A549 (cell line): ENCODE results near the gene PFKFB4. TPM values are rescaled to one million over a fixed set of nuclear protein-coding genes. Genes with fewer than 3 reads are reported as not detected.

Source experiments
- ATAC-seq, 2 experiments: fragments of 200-7000 bp in 1 of 2; fragments of >200 bp in 1 of 2; cut with Nextera tagmentation in 1 of 2; cut with Tn5 transposase in 1 of 2; 3 replicates each; pipeline versions ENCODE4 v1.8.0 to v1.9.1; 2018 to 2020; ENCODE audit warnings: mild to moderate bottlenecking in 1 of 2, moderate library complexity in 1 of 2
- CTCF ChIA-PET: fragments of 300-600 bp; sonication (Branson Sonifier 250); formaldehyde crosslinking; extraction: SDS; loops from one replicate; lab custom pipeline; 2021; ENCODE audit warnings: antibody characterized with exemption, inconsistent platforms; lab: Yijun Ruan, JAX
- POLR2A ChIA-PET: fragments of 350-600 bp; formaldehyde crosslinking; extraction: SDS; loops from one replicate; lab custom pipeline; 2021; ENCODE audit warnings: antibody characterized with exemption, inconsistent platforms; lab: Yijun Ruan, JAX
- DNase-seq, 2 experiments: peaks; one replicate each; pipeline versions ENCODE4 v3.0.0 to v3.0.0-alpha.2; 2011 to 2016; ENCODE audit warnings: low read depth in 1 of 2, low spot score in 1 of 2
- FAIRE-seq: peaks from 2 replicates; lab custom pipeline; 2011; peaks lifted over from hg19 to GRCh38; lab: Jason Lieb, UNC
- H3K27ac ChIP-seq, 2 experiments: fragments of >200 bp; sonication (Bioruptor Twin); formaldehyde crosslinking; 3 replicates each; pipeline ENCODE4 v1.5.1; 2016 to 2017
- H3K4me1 ChIP-seq: fragments of >200 bp; sonication (Bioruptor Twin); formaldehyde crosslinking; 3 replicates; pipeline ENCODE4 v1.6.1; 2016
- H3K4me2 ChIP-seq: fragments of >200 bp; sonication (Bioruptor Twin); formaldehyde crosslinking; 3 replicates; pipeline ENCODE4 v1.6.1; 2016
- H3K4me3 ChIP-seq: fragments of >200 bp; sonication (Bioruptor Twin); formaldehyde crosslinking; 3 replicates; pipeline ENCODE4 v1.5.1; 2016
- H3K9me3 ChIP-seq: fragments of >200 bp; sonication (Bioruptor Twin); formaldehyde crosslinking; 3 replicates; pipeline ENCODE4 v1.6.1; 2016
- CBX2 ChIP-seq: fragments of 200-600 bp; sonication (generic); IDR thresholded peaks from 2 replicates; pipeline ENCODE4 v1.6.1; 2016; ENCODE audit warnings: low read depth, mild to moderate bottlenecking, borderline replicate concordance
- CBX8 ChIP-seq: fragments of 200-600 bp; sonication (generic); IDR thresholded peaks from 2 replicates; pipeline ENCODE4 v1.6.1; 2016
- CHD2 ChIP-seq: fragments of 150-350 bp; IDR thresholded peaks from 2 replicates; pipeline ENCODE4 v1.6.1; 2014; ENCODE audit warnings: low read length; ENCODE audit not compliant: partially characterized antibody
- EP300 ChIP-seq, 2 experiments: fragments of >200 bp; sonication (Bioruptor Twin); formaldehyde crosslinking; IDR thresholded peaks; 2 replicates in 1 of 2; 3 replicates in 1 of 2; pipeline ENCODE4 v1.6.1; 2016 to 2017
- FOXS1 ChIP-seq: fragments of 250-450 bp; sonication (Bioruptor Pico); IDR thresholded peaks from 2 replicates; pipeline ENCODE4 v1.5.0; 2020; ENCODE audit warnings: mild to moderate bottlenecking, moderate library complexity
- HDAC2 ChIP-seq: fragments of 200-600 bp; sonication (generic); IDR thresholded peaks from 2 replicates; pipeline ENCODE4 v1.6.1; 2016
- HEYL ChIP-seq: fragments of 250-450 bp; sonication (Bioruptor Pico); IDR thresholded peaks from 2 replicates; pipeline ENCODE4 v1.8.0; 2021; ENCODE audit warnings: mild to moderate bottlenecking, moderate library complexity
- KDM5A ChIP-seq: fragments of 200-600 bp; sonication (generic); IDR thresholded peaks from 2 replicates; pipeline ENCODE4 v1.6.1; 2016; ENCODE audit warnings: antibody characterized with exemption, mild to moderate bottlenecking
- MAFK ChIP-seq: fragments of 450-650 bp; IDR thresholded peaks from 2 replicates; pipeline ENCODE4 v1.6.1; 2014; ENCODE audit not compliant: partially characterized antibody
- MAZ ChIP-seq: fragments of 150-350 bp; IDR thresholded peaks from 2 replicates; pipeline ENCODE4 v1.6.1; 2014; ENCODE audit warnings: antibody characterized with exemption, low read depth, low read length, borderline replicate concordance
- MYC ChIP-seq: IDR thresholded peaks from 2 replicates; pipeline ENCODE4 v1.6.1; 2012; ENCODE audit warnings: mild to moderate bottlenecking, inconsistent platforms, low read length, improper control_type of control experiment, borderline replicate concordance
- RARB ChIP-seq: fragments of 250-450 bp; sonication (Bioruptor Pico); IDR thresholded peaks from 2 replicates; pipeline ENCODE4 v1.8.0; 2021; ENCODE audit warnings: mild to moderate bottlenecking, moderate library complexity
- RNF2 ChIP-seq: fragments of 200-600 bp; sonication (generic); IDR thresholded peaks from 2 replicates; pipeline ENCODE4 v1.6.1; 2016; ENCODE audit warnings: low read depth, mild to moderate bottlenecking, antibody characterized with exemption, moderate library complexity, borderline replicate concordance
- SMC3 ChIP-seq: fragments of >200 bp; sonication (Bioruptor Twin); formaldehyde crosslinking; IDR thresholded peaks from 3 replicates; pipeline ENCODE4 v1.6.1; 2018; ENCODE audit warnings: inconsistent platforms
- TP53 ChIP-seq: fragments of 250-450 bp; sonication (Bioruptor Pico); IDR thresholded peaks from 2 replicates; pipeline ENCODE4 v1.5.0; 2021; ENCODE audit warnings: mild to moderate bottlenecking, moderate library complexity
- ZFP36 ChIP-seq: fragments of 450-650 bp; IDR thresholded peaks from 2 replicates; pipeline ENCODE4 v1.6.1; 2014; ENCODE audit warnings: borderline replicate concordance; ENCODE audit not compliant: partially characterized antibody
- WGBS: methylation state at CpG from one replicate; pipeline ENCODE4 v1.1.6; 2017; ENCODE audit errors: missing lambda C conversion rate; 5-methylcytosine and 5-hydroxymethylcytosine counted together
- polyA plus RNA-seq, 4 experiments: library from polyadenylated mRNA; depleted of rRNA in 3 of 4; stranded (reverse); fragments of >200 nt; fragmentation: RNase III in 1 of 4; extraction: RNeasy Plus Mini Kit Qiagen cat#74134 plus additional on column Dnase treatment in 1 of 4; gene quantifications; 2 replicates in 3 of 4; 3 replicates in 1 of 4; pipeline ENCODE4 v1.2.3, GENCODE V29; 2011 to 2017
- TF ChIP-seq, protein P1 (sequence below): fragments of 200-600 bp; sonication (generic); IDR thresholded peaks from 2 replicates; pipeline ENCODE4 v1.6.1; 2016; ENCODE audit warnings: antibody characterized with exemption, mild to moderate bottlenecking, moderate library complexity
- TF ChIP-seq, protein P2 (sequence below): fragments of 150-350 bp; IDR thresholded peaks from 2 replicates; pipeline ENCODE4 v1.6.1; 2014; ENCODE audit warnings: low read depth, mild to moderate bottlenecking, low read length
- TF ChIP-seq, protein P3 (sequence below): fragments of 450-650 bp; IDR thresholded peaks from 2 replicates; pipeline ENCODE4 v1.6.1; 2014; ENCODE audit warnings: antibody characterized with exemption
- TF ChIP-seq, protein P4 (sequence below): IDR thresholded peaks from 2 replicates; pipeline ENCODE4 v1.6.1; 2012
- TF ChIP-seq, protein P5 (sequence below): IDR thresholded peaks from 2 replicates; pipeline ENCODE4 v1.6.1; 2012

Gene PFKFB4
- polyA plus RNA-seq, 2 of the 4 experiments (the other 2 are of a cell fraction) = 8.4 to 20.9 TPM

DNA sequence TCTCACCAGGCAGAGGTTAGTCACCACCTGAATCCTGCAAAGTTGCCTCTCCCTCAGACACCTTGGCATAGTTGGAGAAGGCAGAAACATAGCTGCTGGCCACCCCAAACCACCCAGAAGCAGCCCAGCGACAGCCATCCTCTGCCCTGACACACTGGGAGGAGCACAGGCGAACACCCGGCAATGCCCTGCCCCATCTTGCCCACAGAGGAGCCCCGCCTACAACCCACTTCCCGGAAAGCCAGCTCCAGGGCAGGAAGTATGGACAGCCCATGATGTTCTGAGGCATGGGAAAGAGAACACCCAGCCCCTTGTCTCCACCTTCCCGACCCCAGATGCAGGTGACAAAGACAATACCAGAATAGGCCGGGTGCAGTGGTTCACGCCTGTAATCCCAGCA, 40.0 kb downstream of the PFKFB4 start (continued):
- TF ChIP-seq, protein P1, sequence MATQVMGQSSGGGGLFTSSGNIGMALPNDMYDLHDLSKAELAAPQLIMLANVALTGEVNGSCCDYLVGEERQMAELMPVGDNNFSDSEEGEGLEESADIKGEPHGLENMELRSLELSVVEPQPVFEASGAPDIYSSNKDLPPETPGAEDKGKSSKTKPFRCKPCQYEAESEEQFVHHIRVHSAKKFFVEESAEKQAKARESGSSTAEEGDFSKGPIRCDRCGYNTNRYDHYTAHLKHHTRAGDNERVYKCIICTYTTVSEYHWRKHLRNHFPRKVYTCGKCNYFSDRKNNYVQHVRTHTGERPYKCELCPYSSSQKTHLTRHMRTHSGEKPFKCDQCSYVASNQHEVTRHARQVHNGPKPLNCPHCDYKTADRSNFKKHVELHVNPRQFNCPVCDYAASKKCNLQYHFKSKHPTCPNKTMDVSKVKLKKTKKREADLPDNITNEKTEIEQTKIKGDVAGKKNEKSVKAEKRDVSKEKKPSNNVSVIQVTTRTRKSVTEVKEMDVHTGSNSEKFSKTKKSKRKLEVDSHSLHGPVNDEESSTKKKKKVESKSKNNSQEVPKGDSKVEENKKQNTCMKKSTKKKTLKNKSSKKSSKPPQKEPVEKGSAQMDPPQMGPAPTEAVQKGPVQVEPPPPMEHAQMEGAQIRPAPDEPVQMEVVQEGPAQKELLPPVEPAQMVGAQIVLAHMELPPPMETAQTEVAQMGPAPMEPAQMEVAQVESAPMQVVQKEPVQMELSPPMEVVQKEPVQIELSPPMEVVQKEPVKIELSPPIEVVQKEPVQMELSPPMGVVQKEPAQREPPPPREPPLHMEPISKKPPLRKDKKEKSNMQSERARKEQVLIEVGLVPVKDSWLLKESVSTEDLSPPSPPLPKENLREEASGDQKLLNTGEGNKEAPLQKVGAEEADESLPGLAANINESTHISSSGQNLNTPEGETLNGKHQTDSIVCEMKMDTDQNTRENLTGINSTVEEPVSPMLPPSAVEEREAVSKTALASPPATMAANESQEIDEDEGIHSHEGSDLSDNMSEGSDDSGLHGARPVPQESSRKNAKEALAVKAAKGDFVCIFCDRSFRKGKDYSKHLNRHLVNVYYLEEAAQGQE = no peak
- no peak for TF ChIP-seq SMC3
- TF ChIP-seq, all 56 proteins: peak for 0

DNA sequence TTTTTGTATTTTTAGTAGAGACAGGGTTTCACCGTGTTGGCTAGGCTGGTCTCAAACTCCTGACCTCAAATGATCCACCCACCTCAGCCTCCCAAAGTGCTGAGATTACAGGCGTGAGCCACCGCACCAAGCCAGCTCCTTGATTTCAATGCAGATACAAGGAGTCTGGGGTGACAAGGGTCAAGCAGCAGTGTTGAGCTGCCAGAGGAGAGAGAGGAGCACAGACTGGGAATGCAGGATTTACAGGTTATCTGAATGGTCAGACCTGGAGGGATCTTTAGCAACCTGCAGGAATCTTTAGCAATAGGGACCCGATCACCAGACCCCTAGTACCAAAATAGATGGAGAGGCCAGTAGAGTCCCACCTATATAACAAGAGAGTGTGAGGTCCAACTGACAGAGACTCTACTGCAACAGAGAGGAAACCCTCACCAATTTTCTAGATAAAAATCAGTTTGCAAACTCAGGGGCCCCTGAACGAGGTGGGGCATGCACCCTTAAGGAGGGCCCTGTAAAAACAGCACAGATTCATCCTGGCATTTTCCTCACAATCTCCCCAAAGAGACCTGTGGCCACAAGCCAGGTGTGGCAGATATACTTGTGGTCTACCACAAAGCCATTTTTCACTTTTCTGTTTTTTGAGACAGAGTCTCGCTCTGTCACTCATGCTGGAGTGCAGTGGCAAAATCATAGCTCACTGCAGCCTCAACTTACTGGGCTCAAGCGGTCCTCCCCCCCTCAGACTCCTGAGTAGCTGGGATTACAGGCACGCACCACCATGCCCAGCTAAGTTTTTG, 42.0 kb downstream of the PFKFB4 start:
- POLR2A ChIA-PET = no interaction called here
- 80% methylated on average over 6 of the region's 8 CpGs for WGBS
- no peak for DNase-seq
- no peak for FAIRE-seq
- CTCF ChIA-PET = interaction anchor here (1.3 kb wide), 1 partner anchor 42 kb away, joined by 3 read pairs; no protein-coding TSS in a partner anchor
- no peaks in the 10 kb centered on the region for H3K9me3 ChIP-seq
- H3K27ac ChIP-seq = no peak overlapping the region
- no peak overlapping the region for H3K4me3 ChIP-seq
- no peaks in the 10 kb centered on the region for H3K4me1 ChIP-seq
- ATAC-seq = no peak
- H3K4me2 ChIP-seq = no peak overlapping the region
- TF ChIP-seq MAZ (no peak), EP300 (IDR thresholded peaks at IDR 0.05) (no peak), MYC (no peak), TP53 (CRISPR knock-in tag) (no peak)
- TF ChIP-seq, protein P2, sequence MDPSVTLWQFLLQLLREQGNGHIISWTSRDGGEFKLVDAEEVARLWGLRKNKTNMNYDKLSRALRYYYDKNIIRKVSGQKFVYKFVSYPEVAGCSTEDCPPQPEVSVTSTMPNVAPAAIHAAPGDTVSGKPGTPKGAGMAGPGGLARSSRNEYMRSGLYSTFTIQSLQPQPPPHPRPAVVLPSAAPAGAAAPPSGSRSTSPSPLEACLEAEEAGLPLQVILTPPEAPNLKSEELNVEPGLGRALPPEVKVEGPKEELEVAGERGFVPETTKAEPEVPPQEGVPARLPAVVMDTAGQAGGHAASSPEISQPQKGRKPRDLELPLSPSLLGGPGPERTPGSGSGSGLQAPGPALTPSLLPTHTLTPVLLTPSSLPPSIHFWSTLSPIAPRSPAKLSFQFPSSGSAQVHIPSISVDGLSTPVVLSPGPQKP = no peak

DNA sequence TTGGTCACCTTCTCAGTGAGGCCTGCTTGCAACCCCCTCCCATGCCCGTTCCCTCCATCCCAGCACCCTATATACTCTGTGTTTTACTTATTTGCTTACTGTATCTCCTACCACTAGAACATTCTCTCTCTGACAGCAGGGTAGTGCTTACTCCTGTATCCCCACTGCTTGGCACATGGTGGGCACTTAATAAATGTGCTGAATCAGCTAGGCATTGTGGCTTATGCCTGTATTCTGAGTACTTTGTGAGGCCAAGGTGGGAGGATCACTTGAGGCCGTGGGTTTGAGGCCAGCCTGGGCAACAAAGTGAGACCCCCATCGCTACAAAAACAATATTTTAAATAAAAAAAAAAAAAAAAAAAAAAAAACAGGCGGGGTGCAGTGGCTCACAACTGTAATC, 45.1 kb downstream of the PFKFB4 start:
- no peak for TF ChIP-seq ZFP36
- TF ChIP-seq MAFK = peak; percentile 35
- H3K27ac ChIP-seq = no peak overlapping the region
- ATAC-seq (no peak), FAIRE-seq (no peak), DNase-seq (no peak)
- POLR2A ChIA-PET = no interaction called here
- H3K4me3 ChIP-seq = no peak overlapping the region
- CTCF ChIA-PET = interaction anchor here (0.8 to 1.2 kb wide), 3 partner anchors 10 to 238 kb away, joined by 3 to 4 read pairs (median 3); no protein-coding TSS in a partner anchor
- H3K4me2 ChIP-seq = no peak overlapping the region
- no peaks in the 10 kb centered on the region for H3K9me3 ChIP-seq
- WGBS = 75% methylated on average over 4 of the region's 4 CpGs
- peaks cover 14% of the 10 kb centered on the region for H3K4me1 ChIP-seq

DNA sequence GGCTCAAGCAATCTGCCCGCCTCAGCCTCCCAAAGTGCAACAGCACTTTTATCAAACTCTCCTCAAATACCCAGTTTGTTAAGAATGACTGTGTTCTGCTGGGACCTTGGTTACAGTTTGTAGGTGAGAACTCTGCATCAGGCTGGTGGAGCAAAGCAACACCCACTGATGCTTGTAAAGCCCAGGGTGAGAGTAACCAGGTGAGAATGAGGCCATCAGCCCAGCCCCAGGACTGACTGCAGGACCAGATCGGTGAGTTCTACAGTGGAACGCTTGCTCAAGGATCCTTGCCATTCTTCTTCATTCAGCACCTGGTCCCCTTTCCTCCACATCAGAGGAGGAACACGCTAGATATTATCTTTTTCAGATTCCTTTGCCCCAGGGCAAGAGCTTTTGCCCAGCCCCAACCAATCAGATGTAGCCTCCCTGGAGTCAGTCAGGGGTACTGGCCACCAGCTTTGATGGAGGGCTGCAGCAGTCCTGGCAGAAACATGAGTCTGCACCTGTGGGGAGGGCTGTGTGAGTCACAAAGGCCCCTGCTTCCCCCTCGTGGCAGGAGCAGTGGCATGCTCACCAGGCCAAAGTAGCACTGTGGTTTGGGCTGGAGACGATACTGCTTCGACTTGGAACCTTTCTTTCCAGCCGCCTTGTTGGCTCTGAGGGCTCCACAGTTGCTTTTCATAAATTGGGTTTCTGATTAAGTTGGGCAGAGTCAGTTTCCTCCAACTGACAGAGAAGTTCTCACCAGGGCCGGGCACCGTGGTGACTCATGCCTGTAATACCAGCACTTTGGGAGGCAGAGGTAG, 49.1 kb downstream of the PFKFB4 start:
- Histone ChIP-seq H3K4me2 (peak overlapping the region; percentile 73), H3K4me3 (no peak overlapping the region), H3K27ac (peak overlapping the region; percentile 57 to 71; a peak in 5 of 6 replicates), H3K4me1 (peaks cover 32% of the 10 kb centered on the region), H3K9me3 (no peaks in the 10 kb centered on the region)
- ChIA-PET POLR2A (interaction anchor here (0.9 kb wide), 1 partner anchor 61 kb away, joined by 3 read pairs; the partner anchor contains the start of gene ATRIP), CTCF (interaction anchor here (0.6 to 2.0 kb wide), 13 partner anchors 9 to 107 kb away, joined by 3 to 10 read pairs (median 5); partner anchors contain the start of gene ATRIP)
- WGBS = 25% methylated on average over 5 of the region's 10 CpGs
- peak; percentile 74 to 85 for ATAC-seq
- DNase-seq = peak; percentile 76 to 79
- FAIRE-seq = no peak
- TF ChIP-seq, protein P3, sequence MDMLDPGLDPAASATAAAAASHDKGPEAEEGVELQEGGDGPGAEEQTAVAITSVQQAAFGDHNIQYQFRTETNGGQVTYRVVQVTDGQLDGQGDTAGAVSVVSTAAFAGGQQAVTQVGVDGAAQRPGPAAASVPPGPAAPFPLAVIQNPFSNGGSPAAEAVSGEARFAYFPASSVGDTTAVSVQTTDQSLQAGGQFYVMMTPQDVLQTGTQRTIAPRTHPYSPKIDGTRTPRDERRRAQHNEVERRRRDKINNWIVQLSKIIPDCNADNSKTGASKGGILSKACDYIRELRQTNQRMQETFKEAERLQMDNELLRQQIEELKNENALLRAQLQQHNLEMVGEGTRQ = no peak
- no peak for TF ChIP-seq FOXS1 (CRISPR knock-in tag)
- TF ChIP-seq HEYL = no peak
- TF ChIP-seq CHD2 = no peak
- no peak for TF ChIP-seq MAFK
- no peak for TF ChIP-seq CBX8
- TF ChIP-seq, protein P4, sequence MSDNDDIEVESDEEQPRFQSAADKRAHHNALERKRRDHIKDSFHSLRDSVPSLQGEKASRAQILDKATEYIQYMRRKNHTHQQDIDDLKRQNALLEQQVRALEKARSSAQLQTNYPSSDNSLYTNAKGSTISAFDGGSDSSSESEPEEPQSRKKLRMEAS = peak; percentile 67
- no peak for TF ChIP-seq CBX2
- TF ChIP-seq KDM5A = no peak
- TF ChIP-seq, protein P5, sequence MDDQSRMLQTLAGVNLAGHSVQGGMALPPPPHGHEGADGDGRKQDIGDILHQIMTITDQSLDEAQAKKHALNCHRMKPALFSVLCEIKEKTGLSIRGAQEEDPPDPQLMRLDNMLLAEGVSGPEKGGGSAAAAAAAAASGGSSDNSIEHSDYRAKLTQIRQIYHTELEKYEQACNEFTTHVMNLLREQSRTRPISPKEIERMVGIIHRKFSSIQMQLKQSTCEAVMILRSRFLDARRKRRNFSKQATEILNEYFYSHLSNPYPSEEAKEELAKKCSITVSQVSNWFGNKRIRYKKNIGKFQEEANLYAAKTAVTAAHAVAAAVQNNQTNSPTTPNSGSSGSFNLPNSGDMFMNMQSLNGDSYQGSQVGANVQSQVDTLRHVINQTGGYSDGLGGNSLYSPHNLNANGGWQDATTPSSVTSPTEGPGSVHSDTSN = no peak
- no peak for TF ChIP-seq ZFP36
- TF ChIP-seq HDAC2 = no peak
- TF ChIP-seq RARB (CRISPR knock-in tag) = no peak
- TF ChIP-seq RNF2 = no peak
- TF ChIP-seq TP53 (CRISPR knock-in tag) = no peak
- TF ChIP-seq MYC = no peak
